ENCODE data around the gene SEMA4F. TPM values are rescaled to one million over a fixed set of nuclear protein-coding genes. Genes with fewer than 3 reads are reported as not detected.

Gene SEMA4F
- total RNA-seq, 4 donors from 2014 or later: 3.5 to 8.2 (median 4.6) TPM

DNA sequence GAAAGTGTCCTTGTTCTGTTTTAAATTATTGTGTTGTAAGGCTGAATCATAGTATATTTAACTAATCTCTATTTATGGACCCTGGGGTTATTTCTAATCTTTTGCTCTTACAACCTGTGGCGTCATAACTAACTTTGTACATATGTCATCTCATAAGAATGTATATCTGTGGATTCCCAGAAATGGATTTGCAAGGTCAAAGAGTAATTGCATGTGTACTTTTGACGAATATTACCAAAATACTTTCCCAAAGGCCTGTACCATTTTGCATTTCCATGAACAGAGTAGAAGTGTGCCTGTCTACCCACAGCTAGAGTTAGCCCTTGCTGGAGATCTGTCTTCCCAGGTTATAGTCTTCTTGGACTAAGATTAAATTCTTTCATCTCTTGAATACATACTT, 42.8 kb downstream of the SEMA4F start:
- Histone ChIP-seq H3K4me3 (no peak overlapping the region), H3K36me3 (no peaks in the 10 kb centered on the region), H3K27ac (no peak overlapping the region), H3K9me3 (no peaks in the 10 kb centered on the region), H3K4me1 (peaks cover 4% of the 10 kb centered on the region), H3K27me3 (no peaks in the 10 kb centered on the region)
- 86% methylated on average over 2 of the region's 2 CpGs for WGBS
- TF ChIP-seq POLR2AphosphoS5 (IDR thresholded peaks at IDR 0.05) (no peak), POLR2A (IDR thresholded peaks at IDR 0.05) (no peak), EP300 (IDR thresholded peaks at IDR 0.05) (no peak)
- TF ChIP-seq, protein P1, sequence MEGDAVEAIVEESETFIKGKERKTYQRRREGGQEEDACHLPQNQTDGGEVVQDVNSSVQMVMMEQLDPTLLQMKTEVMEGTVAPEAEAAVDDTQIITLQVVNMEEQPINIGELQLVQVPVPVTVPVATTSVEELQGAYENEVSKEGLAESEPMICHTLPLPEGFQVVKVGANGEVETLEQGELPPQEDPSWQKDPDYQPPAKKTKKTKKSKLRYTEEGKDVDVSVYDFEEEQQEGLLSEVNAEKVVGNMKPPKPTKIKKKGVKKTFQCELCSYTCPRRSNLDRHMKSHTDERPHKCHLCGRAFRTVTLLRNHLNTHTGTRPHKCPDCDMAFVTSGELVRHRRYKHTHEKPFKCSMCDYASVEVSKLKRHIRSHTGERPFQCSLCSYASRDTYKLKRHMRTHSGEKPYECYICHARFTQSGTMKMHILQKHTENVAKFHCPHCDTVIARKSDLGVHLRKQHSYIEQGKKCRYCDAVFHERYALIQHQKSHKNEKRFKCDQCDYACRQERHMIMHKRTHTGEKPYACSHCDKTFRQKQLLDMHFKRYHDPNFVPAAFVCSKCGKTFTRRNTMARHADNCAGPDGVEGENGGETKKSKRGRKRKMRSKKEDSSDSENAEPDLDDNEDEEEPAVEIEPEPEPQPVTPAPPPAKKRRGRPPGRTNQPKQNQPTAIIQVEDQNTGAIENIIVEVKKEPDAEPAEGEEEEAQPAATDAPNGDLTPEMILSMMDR (IDR thresholded peaks at IDR 0.05): no peak
- DNase-seq (ENCODE audit: low spot score in 2 of 2): no peak

DNA sequence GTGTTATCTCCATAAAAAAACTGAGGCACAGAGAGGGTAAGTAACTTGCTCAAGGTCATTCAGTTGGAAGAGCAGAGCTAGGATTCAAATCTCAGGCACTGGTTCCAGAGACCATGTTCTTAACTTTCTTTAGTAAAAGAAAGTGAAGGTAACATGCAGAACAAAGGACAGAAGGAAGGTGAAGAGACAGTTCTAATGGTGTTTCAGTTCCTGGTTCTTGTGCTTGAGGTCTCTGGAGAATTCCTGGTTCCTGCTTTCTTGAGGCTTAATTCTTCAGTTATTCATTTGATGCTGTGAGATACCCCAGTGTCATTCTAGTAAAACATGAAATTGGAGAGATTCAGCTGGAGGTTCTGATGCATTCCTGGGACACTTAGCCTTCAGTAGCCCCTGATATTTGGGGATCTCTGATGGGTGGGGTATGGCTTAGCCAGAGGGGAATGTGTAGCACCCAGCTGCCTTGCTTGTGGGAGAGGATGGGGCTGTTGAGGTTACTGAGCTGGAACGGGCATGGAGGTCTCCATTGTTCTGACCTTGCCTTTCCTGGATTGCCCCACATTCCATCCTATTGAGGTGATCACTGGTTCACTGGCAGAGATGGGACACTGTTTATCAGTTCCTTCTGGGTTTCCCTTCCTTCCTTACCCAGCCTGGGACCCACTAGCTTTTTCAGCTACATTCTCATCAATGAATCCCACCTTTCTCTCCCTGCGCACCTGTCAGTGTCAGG, 46.8 kb downstream of the SEMA4F start:
- Histone ChIP-seq H3K4me3 (no peak overlapping the region), H3K9me3 (no peaks in the 10 kb centered on the region), H3K4me1 (no peaks in the 10 kb centered on the region), H3K36me3 (no peaks in the 10 kb centered on the region), H3K27me3 (no peaks in the 10 kb centered on the region), H3K27ac (no peak overlapping the region)
- 73% methylated on average over 2 of the region's 2 CpGs for WGBS
- TF ChIP-seq POLR2A (IDR thresholded peaks at IDR 0.05) (no peak), POLR2AphosphoS5 (IDR thresholded peaks at IDR 0.05) (no peak)
- TF ChIP-seq, protein P1 (IDR thresholded peaks at IDR 0.05): no peak
- no peak for DNase-seq (ENCODE audit: low spot score in 2 of 2)

DNA sequence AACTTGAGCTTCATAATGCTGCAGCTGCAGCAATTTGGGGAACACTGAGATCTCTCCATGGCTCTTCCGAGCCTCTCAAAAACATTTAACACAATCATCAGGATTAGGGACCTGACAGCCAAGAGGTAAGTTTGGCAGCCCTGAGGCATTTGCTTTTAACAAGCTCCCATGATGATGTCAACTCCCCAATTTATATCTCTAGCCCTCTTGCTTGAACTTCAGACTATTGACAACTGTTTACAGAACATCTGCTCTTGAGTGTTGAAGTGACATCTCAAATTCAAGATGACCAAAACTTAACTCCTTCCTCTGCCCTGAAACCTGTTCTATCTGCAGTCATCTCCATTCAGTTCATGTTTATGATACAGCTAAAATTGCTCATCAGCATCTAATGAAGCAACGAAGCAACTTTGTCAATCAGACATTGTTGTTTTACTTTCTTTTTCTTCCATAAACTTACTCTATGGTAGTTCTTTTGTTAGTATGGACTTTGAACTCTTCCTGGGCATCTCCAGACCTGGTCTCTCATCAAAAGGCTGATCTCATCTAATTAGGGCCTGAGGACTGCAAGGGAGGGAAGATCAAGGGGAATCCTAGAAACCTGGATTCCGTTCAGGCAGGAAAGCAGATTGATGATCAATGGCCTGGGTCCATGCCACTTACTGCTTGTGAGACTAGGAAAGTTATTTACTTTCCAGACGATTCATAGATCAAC, 48.1 kb downstream of the SEMA4F start:
- 79% methylated on average over 4 of the region's 4 CpGs for WGBS
- TF ChIP-seq EP300 (IDR thresholded peaks at IDR 0.05) (no peak), POLR2AphosphoS5 (IDR thresholded peaks at IDR 0.05) (no peak), POLR2A (IDR thresholded peaks at IDR 0.05) (no peak)
- TF ChIP-seq, protein P1 (IDR thresholded peaks at IDR 0.05): no peak
- H3K27me3 ChIP-seq: no peaks in the 10 kb centered on the region
- H3K4me3 ChIP-seq: no peak overlapping the region
- H3K9me3 ChIP-seq: no peaks in the 10 kb centered on the region
- no peak for DNase-seq (ENCODE audit: low spot score in 2 of 2)
- no peak overlapping the region for H3K27ac ChIP-seq
- no peaks in the 10 kb centered on the region for H3K36me3 ChIP-seq
- no peaks in the 10 kb centered on the region for H3K4me1 ChIP-seq

DNA sequence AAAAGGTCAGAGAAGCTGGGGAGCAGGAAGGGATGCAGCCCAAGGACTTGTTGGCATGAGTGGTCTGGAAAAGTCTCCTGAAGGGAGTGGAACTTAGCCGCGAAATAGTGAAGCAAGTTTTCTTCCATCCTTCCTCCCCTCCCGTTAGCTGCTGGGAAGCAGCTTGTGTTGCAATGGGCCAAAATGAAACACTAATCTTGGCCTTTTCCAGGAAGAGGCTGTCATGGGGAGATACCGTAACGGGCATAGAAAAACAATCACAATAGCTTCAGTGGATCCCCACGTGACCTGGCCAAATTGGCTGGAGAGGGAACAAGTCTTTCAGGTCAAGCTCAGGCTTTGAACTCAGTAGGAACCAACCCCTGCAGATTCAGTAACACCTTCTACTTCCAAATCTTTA, 49.3 kb downstream of the SEMA4F start:
- H3K9me3 ChIP-seq: no peaks in the 10 kb centered on the region
- no peak overlapping the region for H3K4me3 ChIP-seq
- no peaks in the 10 kb centered on the region for H3K36me3 ChIP-seq
- H3K27ac ChIP-seq: no peak overlapping the region
- H3K27me3 ChIP-seq: no peaks in the 10 kb centered on the region
- DNase-seq (ENCODE audit: low spot score in 2 of 2): no peak
- TF ChIP-seq POLR2AphosphoS5 (IDR thresholded peaks at IDR 0.05) (no peak), EP300 (IDR thresholded peaks at IDR 0.05) (no peak), POLR2A (IDR thresholded peaks at IDR 0.05) (no peak)
- TF ChIP-seq, protein P1 (IDR thresholded peaks at IDR 0.05): no peak
- no peaks in the 10 kb centered on the region for H3K4me1 ChIP-seq
- 79% methylated on average over 6 of the region's 6 CpGs for WGBS

DNA sequence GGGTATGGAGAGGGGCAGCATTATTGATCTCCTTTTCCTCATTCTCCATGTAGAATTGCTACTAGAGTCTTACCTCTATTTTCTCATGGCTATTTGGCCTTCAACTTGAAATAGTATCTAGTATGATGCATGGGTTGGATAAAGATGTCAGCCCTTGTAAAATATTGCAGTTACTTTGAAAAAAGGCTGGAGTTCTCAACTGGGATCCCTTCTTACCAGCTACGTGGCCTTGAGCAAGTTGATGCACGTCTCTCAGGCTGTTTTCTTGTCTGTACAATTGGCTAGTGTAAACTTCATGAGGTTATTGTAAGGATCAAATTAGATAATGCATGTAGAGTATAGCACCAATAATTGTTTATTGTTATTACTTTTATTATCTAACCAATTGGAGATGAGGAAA, 50.2 kb downstream of the SEMA4F start:
- no peaks in the 10 kb centered on the region for H3K36me3 ChIP-seq
- no peaks in the 10 kb centered on the region for H3K9me3 ChIP-seq
- no peak overlapping the region for H3K4me3 ChIP-seq
- no peak overlapping the region for H3K27ac ChIP-seq
- TF ChIP-seq POLR2AphosphoS5 (IDR thresholded peaks at IDR 0.05) (no peak), EP300 (IDR thresholded peaks at IDR 0.05) (no peak), POLR2A (IDR thresholded peaks at IDR 0.05) (no peak)
- 80% methylated on average over 2 of the region's 2 CpGs for WGBS
- no peaks in the 10 kb centered on the region for H3K4me1 ChIP-seq
- no peak for DNase-seq (ENCODE audit: low spot score in 2 of 2)
- H3K27me3 ChIP-seq: no peaks in the 10 kb centered on the region
